HepG2 (cell line): Measurements from ENCODE around the gene INAFM1. TPM values are rescaled to one million over a fixed set of nuclear protein-coding genes. Genes with fewer than 3 reads are reported as not detected.

ENCODE experiments used
- ATAC-seq: fragments of 200-7000 bp; cut with Tn5 transposase; 3 replicates; pipeline ENCODE4 v1.9.1; 2020; ENCODE audit warnings: mild to moderate bottlenecking, moderate library complexity
- BruUV-seq: library from RNA; stranded (reverse); fragments of 400-500 nt; replicated peaks from 2 replicates; lab custom pipeline; 2021; lab: Mats Ljungman, UMichigan
- CTCF ChIA-PET: fragments of 300-600 bp; formaldehyde crosslinking; extraction: SDS; loops from one replicate; lab custom pipeline; 2021; ENCODE audit warnings: low total read pairs, inconsistent platforms, low intra/inter-chr PET ratio; lab: Yijun Ruan, JAX
- POLR2A ChIA-PET: fragments of 350-600 bp; sonication (Branson Sonifier 250); formaldehyde crosslinking; loops from one replicate; lab custom pipeline; 2020; ENCODE audit warnings: antibody characterized with exemption, inconsistent platforms; lab: Yijun Ruan, JAX
- DNase-seq: peaks from one replicate; pipeline ENCODE4 v3.0.0-alpha.2; 2015; ENCODE audit warnings: low spot score
- FAIRE-seq: peaks from 3 replicates; lab custom pipeline; 2011; peaks lifted over from hg19 to GRCh38; lab: Jason Lieb, UNC
- H2AFZ ChIP-seq: one replicate; pipeline ENCODE4 v1.6.1; 2011; ENCODE audit warnings: low read length, inconsistent platforms
- H3K27ac ChIP-seq: fragments of 300-600 bp; 3 replicates; pipeline ENCODE4 v1.8.0; 2011; ENCODE audit warnings: mixed run types, mild to moderate bottlenecking, mixed read lengths, low read length, inconsistent platforms; ENCODE audit not compliant: insufficient read depth; ENCODE audit errors: extremely low read length
- H3K27me3 ChIP-seq, 2 experiments: fragments of 200-600 bp in 1 of 2; 2 replicates in 1 of 2; 3 replicates in 1 of 2; pipeline versions ENCODE4 v1.6.0 to v1.8.0; 2011; ENCODE audit warnings: low read length in 2 of 2, mild to moderate bottlenecking in 2 of 2, moderate library complexity in 2 of 2, inconsistent platforms in 1 of 2; ENCODE audit not compliant: insufficient read depth in 2 of 2, control insufficient read depth in 1 of 2
- H3K36me3 ChIP-seq, 2 experiments: fragments of 200-600 bp in 1 of 2; replicated peaks in 1 of 2; 2 replicates in 1 of 2; 3 replicates in 1 of 2; pipeline versions ENCODE4 v1.5.1 to v1.8.0; 2011; ENCODE audit warnings: low read length in 2 of 2, inconsistent platforms in 1 of 2; ENCODE audit not compliant: insufficient read depth in 2 of 2, control insufficient read depth in 1 of 2
- H3K4me1 ChIP-seq: 2 replicates; pipeline ENCODE4 v1.5.1; 2012; ENCODE audit warnings: low read length, inconsistent platforms; ENCODE audit not compliant: insufficient read depth
- H3K4me2 ChIP-seq: 2 replicates; pipeline ENCODE4 v1.6.0; 2011; ENCODE audit warnings: low read depth, low read length, inconsistent platforms
- H3K4me3 ChIP-seq, 3 experiments: fragments of 200-600 bp in 1 of 3; sonication (generic), shearing (Covaris generic) in 1 of 3; replicated peaks in 1 of 3; 2 replicates each; pipeline ENCODE4 v1.5.1; 2011 to 2016; ENCODE audit warnings: low read length in 3 of 3, inconsistent platforms in 2 of 3, low read depth in 2 of 3, mild to moderate bottlenecking in 2 of 3, control low read depth in 1 of 3, mixed read lengths in 1 of 3; ENCODE audit not compliant: insufficient read depth in 1 of 3
- H3K79me2 ChIP-seq: one replicate; pipeline ENCODE4 v1.6.1; 2011; ENCODE audit warnings: low read length, inconsistent platforms; ENCODE audit not compliant: insufficient read depth
- H3K9ac ChIP-seq: 2 replicates; pipeline ENCODE4 v1.6.0; 2011; ENCODE audit warnings: mild to moderate bottlenecking, low read depth, low read length, inconsistent platforms; ENCODE audit not compliant: insufficient read depth
- H3K9me3 ChIP-seq: 2 replicates; pipeline ENCODE4 v1.5.1; 2012; ENCODE audit warnings: mild to moderate bottlenecking, low read length
- H4K20me1 ChIP-seq: 2 replicates; pipeline ENCODE4 v1.6.0; 2011; ENCODE audit warnings: inconsistent platforms, mild to moderate bottlenecking, low read length, moderate library complexity; ENCODE audit not compliant: insufficient read depth
- ATAD3A ChIP-seq: sonication (generic); formaldehyde crosslinking; IDR thresholded peaks from 2 replicates; pipeline ENCODE4 v1.4.0; 2020; ENCODE audit warnings: missing genetic modification reagents
- CHD2 ChIP-seq: IDR thresholded peaks from 2 replicates; pipeline ENCODE4 v1.6.1; 2011; ENCODE audit warnings: low read depth, low read length, improper control_type of control experiment
- DMAP1 ChIP-seq: IDR thresholded peaks from 2 replicates; pipeline ENCODE4 v1.6.1; 2016
- RXRA ChIP-seq: sonication (generic); formaldehyde crosslinking; IDR thresholded peaks from 2 replicates; pipeline ENCODE4 v1.5.1; 2020; ENCODE audit warnings: missing genetic modification reagents
- ZFP36L2 ChIP-seq: sonication (generic); formaldehyde crosslinking; IDR thresholded peaks from 2 replicates; pipeline ENCODE4 v1.4.0; 2020; ENCODE audit warnings: missing genetic modification reagents
- ZMYM3 ChIP-seq: sonication (generic); formaldehyde crosslinking; IDR thresholded peaks from 2 replicates; pipeline ENCODE4 v1.5.1; 2020; ENCODE audit warnings: mild to moderate bottlenecking, missing genetic modification reagents
- ZNF570 ChIP-seq: sonication (generic); formaldehyde crosslinking; IDR thresholded peaks from 2 replicates; pipeline ENCODE4 v1.4.0; 2020; ENCODE audit warnings: mild to moderate bottlenecking, missing genetic modification reagents, borderline replicate concordance
- WGBS: methylation state at CpG from one replicate; pipeline ENCODE4 v1.1.6; 2017; ENCODE audit warnings: low lambda C conversion rate; 5-methylcytosine and 5-hydroxymethylcytosine counted together
- in situ Hi-C: cut with HindIII; loops from 2 replicates; pipeline ENCODE4 v1.10.0; 2017; ENCODE audit warnings: low pct_unique_long_range_greater_than_20kb; ENCODE audit not compliant: extremely low pct_ligation_motif_present
- intact Hi-C: fragments of 100-400 bp; cut with micrococcal nuclease; formaldehyde crosslinking; loops from one replicate; pipeline ENCODE4 v1.10.0; 2022; ENCODE audit not compliant: unreplicated experiment
- polyA plus RNA-seq, 8 experiments: library from polyadenylated mRNA; depleted of rRNA in 3 of 8; stranded (reverse) in 7 of 8; unstranded in 1 of 8; fragments of >200 nt; fragmentation: Illumina TruSeq in 4 of 8; extraction: Trizol in 4 of 8; gene quantifications; 2 replicates each; pipeline versions ENCODE4 v1.2.1 to v1.2.3, GENCODE V29; 2011 to 2016; ENCODE audit warnings: low read depth in 4 of 8, missing spikeins in 1 of 8, mixed read lengths in 1 of 8; ENCODE audit not compliant: insufficient read depth in 1 of 8
- total RNA-seq, 5 experiments: library from RNA; depleted of rRNA; stranded (reverse); fragments of >200 nt; fragmentation: Illumina TruSeq; extraction: Trizol; gene quantifications; 2 replicates each; pipeline ENCODE4 v1.2.3, GENCODE V29; 2016; ENCODE audit warnings: low read depth in 1 of 5
- TF ChIP-seq, protein P1 (sequence below): sonication (generic); formaldehyde crosslinking; IDR thresholded peaks from 2 replicates; pipeline ENCODE4 v1.5.0; 2020; ENCODE audit warnings: mild to moderate bottlenecking, missing genetic modification reagents
- TF ChIP-seq, protein P2 (sequence below): sonication (generic); formaldehyde crosslinking; IDR thresholded peaks from 2 replicates; pipeline ENCODE4 v1.5.1; 2020; ENCODE audit warnings: mild to moderate bottlenecking, missing genetic modification reagents, moderate library complexity
- TF ChIP-seq, protein P3 (sequence below): sonication (generic); formaldehyde crosslinking; IDR thresholded peaks from 2 replicates; pipeline ENCODE4 v1.4.0; 2020; ENCODE audit warnings: mild to moderate bottlenecking, missing genetic modification reagents
- TF ChIP-seq, protein P4 (sequence below): sonication (generic); formaldehyde crosslinking; conservative IDR thresholded peaks from 2 replicates; pipeline ENCODE4 v1.4.0; 2020; ENCODE audit warnings: missing genetic modification reagents
- TF ChIP-seq, protein P5 (sequence below): IDR thresholded peaks from 2 replicates; pipeline ENCODE4 v1.6.1; 2016; ENCODE audit warnings: low read depth, control low read depth

INAFM1 gene
- total and polyA plus RNA-seq, 2 of the 13 experiments (the other 11 are each of a cell fraction or from before 2014, with no cell fraction given): 0.88 to 1.9 TPM

DNA sequence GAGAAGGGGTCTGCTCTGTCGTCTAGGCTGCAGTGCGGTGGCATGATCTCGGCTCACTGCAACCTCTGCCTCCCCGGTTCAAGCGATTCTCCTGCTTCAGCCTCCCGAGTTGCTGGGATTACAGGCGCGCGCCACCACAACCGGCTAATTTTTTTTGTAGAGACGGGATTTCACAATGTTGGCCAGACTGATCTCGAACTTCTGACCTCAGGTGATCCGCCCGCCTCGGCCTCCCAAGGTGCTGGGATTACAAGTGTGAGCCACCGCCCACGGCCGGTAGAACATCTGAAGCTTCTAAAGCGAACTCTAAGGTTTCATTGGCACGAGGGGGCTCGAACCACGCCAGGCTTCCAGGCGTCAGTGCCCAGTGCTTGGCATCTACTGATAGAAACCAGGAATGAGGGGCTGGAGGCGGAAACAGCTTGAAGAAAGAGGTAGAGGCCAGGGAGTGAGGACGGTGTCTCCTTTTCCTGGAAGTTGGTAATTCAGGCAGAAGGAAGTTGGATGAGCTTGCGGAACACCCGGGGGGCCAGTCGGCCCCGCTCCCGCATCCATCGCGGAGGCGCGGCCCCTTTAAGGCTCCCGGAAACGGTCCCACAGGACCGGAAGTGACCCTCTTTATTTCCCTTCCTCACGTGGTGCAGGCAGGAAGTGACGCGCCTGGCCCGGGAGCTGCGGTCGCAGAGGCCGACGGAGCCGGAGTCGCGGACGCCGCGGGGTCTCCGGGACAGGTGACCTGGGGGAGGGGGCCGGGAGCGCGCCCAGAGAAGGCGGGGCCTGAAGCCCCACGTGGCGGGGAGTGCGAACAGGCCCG lies 18.6 kb upstream of the INAFM1 start, which contains the start of gene CCDC9:
Gene CCDC9 (plus strand): TSS at position 647 of the 814 bp plus-strand sequence. CDS start 1,876 bp downstream, outside the sequence.
- Histone ChIP-seq H2AFZ (no peak within 1 kb of the TSS), H3K4me3 (peak within 1 kb of the TSS; percentile 72 to 88 (median 88)), H3K4me2 (peak within 1 kb of the TSS; percentile 94), H3K9ac (peak within 1 kb of the TSS; percentile 89), H3K36me3 (peaks cover 14 to 28% of the 10 kb centered on the region in 2 experiments), H3K79me2 (peaks cover 15% of the 10 kb centered on the region), H3K27me3 (no peaks in the 10 kb centered on the region), H3K27ac (peak within 1 kb of the TSS; percentile 86), H3K4me1 (peaks cover 44% of the 10 kb centered on the region), H4K20me1 (peaks cover 8% of the 10 kb centered on the region; the same call in 1 of the 2 replicates), H3K9me3 (no peaks in the 10 kb centered on the region)
- POLR2A ChIA-PET: interaction anchor here (0.6 to 3.6 kb wide), 25 partner anchors 9 to 636 kb away, joined by 3 to 81 read pairs (median 5); partner anchors contain the start of genes DHX34, INAFM1, SLC1A5 and ZC3H4
- CTCF ChIA-PET: no interaction called here
- intact Hi-C loops: no loop called here
- peak; percentile 94 for DNase-seq
- peak; percentile 74 for FAIRE-seq
- in situ Hi-C loops: no loop called here
- peak; percentile 81 for ATAC-seq
- 13% methylated on average over 30 of the region's 60 CpGs for WGBS
- BruUV-seq: TSS peak; percentile 94
- TF ChIP-seq, protein P1, sequence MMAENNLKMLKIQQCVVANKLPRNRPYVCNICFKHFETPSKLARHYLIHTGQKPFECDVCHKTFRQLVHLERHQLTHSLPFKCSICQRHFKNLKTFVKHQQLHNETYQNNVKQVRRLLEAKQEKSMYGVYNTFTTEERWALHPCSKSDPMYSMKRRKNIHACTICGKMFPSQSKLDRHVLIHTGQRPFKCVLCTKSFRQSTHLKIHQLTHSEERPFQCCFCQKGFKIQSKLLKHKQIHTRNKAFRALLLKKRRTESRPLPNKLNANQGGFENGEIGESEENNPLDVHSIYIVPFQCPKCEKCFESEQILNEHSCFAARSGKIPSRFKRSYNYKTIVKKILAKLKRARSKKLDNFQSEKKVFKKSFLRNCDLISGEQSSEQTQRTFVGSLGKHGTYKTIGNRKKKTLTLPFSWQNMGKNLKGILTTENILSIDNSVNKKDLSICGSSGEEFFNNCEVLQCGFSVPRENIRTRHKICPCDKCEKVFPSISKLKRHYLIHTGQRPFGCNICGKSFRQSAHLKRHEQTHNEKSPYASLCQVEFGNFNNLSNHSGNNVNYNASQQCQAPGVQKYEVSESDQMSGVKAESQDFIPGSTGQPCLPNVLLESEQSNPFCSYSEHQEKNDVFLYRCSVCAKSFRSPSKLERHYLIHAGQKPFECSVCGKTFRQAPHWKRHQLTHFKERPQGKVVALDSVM (CRISPR knock-in tag): peak; percentile 74
- TF ChIP-seq RXRA (0 out of 2 replicates have a peak, but pooled peaks have one; percentile 7), ZFP36L2 (CRISPR knock-in tag) (no peak), ZMYM3 (CRISPR knock-in tag) (peak; percentile 55), CHD2 (no peak), ATAD3A (no peak), ZNF570 (CRISPR knock-in tag) (no peak), DMAP1 (CRISPR knock-in tag) (peak; percentile 70)
- TF ChIP-seq, protein P2, sequence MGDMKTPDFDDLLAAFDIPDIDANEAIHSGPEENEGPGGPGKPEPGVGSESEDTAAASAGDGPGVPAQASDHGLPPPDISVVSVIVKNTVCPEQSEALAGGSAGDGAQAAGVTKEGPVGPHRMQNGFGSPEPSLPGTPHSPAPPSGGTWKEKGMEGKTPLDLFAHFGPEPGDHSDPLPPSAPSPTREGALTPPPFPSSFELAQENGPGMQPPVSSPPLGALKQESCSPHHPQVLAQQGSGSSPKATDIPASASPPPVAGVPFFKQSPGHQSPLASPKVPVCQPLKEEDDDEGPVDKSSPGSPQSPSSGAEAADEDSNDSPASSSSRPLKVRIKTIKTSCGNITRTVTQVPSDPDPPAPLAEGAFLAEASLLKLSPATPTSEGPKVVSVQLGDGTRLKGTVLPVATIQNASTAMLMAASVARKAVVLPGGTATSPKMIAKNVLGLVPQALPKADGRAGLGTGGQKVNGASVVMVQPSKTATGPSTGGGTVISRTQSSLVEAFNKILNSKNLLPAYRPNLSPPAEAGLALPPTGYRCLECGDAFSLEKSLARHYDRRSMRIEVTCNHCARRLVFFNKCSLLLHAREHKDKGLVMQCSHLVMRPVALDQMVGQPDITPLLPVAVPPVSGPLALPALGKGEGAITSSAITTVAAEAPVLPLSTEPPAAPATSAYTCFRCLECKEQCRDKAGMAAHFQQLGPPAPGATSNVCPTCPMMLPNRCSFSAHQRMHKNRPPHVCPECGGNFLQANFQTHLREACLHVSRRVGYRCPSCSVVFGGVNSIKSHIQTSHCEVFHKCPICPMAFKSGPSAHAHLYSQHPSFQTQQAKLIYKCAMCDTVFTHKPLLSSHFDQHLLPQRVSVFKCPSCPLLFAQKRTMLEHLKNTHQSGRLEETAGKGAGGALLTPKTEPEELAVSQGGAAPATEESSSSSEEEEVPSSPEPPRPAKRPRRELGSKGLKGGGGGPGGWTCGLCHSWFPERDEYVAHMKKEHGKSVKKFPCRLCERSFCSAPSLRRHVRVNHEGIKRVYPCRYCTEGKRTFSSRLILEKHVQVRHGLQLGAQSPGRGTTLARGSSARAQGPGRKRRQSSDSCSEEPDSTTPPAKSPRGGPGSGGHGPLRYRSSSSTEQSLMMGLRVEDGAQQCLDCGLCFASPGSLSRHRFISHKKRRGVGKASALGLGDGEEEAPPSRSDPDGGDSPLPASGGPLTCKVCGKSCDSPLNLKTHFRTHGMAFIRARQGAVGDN (CRISPR knock-in tag): peak; percentile 78
- TF ChIP-seq, protein P3, sequence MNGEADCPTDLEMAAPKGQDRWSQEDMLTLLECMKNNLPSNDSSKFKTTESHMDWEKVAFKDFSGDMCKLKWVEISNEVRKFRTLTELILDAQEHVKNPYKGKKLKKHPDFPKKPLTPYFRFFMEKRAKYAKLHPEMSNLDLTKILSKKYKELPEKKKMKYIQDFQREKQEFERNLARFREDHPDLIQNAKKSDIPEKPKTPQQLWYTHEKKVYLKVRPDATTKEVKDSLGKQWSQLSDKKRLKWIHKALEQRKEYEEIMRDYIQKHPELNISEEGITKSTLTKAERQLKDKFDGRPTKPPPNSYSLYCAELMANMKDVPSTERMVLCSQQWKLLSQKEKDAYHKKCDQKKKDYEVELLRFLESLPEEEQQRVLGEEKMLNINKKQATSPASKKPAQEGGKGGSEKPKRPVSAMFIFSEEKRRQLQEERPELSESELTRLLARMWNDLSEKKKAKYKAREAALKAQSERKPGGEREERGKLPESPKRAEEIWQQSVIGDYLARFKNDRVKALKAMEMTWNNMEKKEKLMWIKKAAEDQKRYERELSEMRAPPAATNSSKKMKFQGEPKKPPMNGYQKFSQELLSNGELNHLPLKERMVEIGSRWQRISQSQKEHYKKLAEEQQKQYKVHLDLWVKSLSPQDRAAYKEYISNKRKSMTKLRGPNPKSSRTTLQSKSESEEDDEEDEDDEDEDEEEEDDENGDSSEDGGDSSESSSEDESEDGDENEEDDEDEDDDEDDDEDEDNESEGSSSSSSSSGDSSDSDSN (CRISPR knock-in tag): no peak; the same call in none of the 2 replicates
- TF ChIP-seq, protein P4, sequence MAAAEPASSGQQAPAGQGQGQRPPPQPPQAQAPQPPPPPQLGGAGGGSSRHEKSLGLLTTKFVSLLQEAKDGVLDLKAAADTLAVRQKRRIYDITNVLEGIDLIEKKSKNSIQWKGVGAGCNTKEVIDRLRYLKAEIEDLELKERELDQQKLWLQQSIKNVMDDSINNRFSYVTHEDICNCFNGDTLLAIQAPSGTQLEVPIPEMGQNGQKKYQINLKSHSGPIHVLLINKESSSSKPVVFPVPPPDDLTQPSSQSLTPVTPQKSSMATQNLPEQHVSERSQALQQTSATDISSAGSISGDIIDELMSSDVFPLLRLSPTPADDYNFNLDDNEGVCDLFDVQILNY (CRISPR knock-in tag): no peak
- TF ChIP-seq, protein P5, sequence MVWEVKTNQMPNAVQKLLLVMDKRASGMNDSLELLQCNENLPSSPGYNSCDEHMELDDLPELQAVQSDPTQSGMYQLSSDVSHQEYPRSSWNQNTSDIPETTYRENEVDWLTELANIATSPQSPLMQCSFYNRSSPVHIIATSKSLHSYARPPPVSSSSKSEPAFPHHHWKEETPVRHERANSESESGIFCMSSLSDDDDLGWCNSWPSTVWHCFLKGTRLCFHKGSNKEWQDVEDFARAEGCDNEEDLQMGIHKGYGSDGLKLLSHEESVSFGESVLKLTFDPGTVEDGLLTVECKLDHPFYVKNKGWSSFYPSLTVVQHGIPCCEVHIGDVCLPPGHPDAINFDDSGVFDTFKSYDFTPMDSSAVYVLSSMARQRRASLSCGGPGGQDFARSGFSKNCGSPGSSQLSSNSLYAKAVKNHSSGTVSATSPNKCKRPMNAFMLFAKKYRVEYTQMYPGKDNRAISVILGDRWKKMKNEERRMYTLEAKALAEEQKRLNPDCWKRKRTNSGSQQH: 0 out of 2 replicates have a peak, but pooled peaks have one; percentile 27
